Liver (tissue), 3 donors: Measurements from ENCODE around the gene PKP1.

Experiments used
- CTCF ChIP-seq: fragments of 150-350 bp; IDR thresholded peaks from 2 replicates; pipeline ENCODE4 v1.5.1; 2017; ENCODE audit warnings: improper control_type of control experiment, low read depth, low read length; ENCODE audit not compliant: missing input control
- EGR1 ChIP-seq, 2 donors: IDR thresholded peaks; 2 replicates each; pipeline ENCODE4 v1.6.1; 2016 to 2018; ENCODE audit warnings: antibody characterized with exemption in 2 of 2, low read depth in 2 of 2
- JUND ChIP-seq, 2 donors: IDR thresholded peaks; 2 replicates each; pipeline ENCODE4 v1.6.1; 2016; ENCODE audit warnings: antibody characterized with exemption in 2 of 2
- RAD21 ChIP-seq, 2 donors: IDR thresholded peaks; 2 replicates each; pipeline ENCODE4 v1.6.1; 2016; ENCODE audit warnings: antibody characterized with exemption in 2 of 2, mild to moderate bottlenecking in 2 of 2
- REST ChIP-seq: IDR thresholded peaks from 2 replicates; pipeline ENCODE4 v1.6.1; 2016; ENCODE audit warnings: antibody characterized with exemption, mild to moderate bottlenecking
- YY1 ChIP-seq: IDR thresholded peaks from 2 replicates; pipeline ENCODE4 v1.6.1; 2016; ENCODE audit warnings: antibody characterized with exemption, mild to moderate bottlenecking
- donor health status: healthy.
- donor health status: healthy.

GRCh38 chr1:201255479-201256362 lies 27.6 kb upstream of the PKP1 start:
- TF ChIP-seq REST (no peak), CTCF (no peak), JUND (IDR thresholded peaks at IDR 0.05) (no peak), EGR1 (IDR thresholded peaks at IDR 0.05; ENCODE audit: low read depth in 2 of 2) (no peak), YY1 (no peak), RAD21 (IDR thresholded peaks at IDR 0.05) (no peak)
